ENCODE results near the gene SIRT4. TPM values are rescaled to one million over a fixed set of nuclear protein-coding genes. Genes with fewer than 3 reads are reported as not detected.

SIRT4 gene
- total RNA-seq, 2 donors from 2014 or later: 2.4 to 2.6 TPM

DNA sequence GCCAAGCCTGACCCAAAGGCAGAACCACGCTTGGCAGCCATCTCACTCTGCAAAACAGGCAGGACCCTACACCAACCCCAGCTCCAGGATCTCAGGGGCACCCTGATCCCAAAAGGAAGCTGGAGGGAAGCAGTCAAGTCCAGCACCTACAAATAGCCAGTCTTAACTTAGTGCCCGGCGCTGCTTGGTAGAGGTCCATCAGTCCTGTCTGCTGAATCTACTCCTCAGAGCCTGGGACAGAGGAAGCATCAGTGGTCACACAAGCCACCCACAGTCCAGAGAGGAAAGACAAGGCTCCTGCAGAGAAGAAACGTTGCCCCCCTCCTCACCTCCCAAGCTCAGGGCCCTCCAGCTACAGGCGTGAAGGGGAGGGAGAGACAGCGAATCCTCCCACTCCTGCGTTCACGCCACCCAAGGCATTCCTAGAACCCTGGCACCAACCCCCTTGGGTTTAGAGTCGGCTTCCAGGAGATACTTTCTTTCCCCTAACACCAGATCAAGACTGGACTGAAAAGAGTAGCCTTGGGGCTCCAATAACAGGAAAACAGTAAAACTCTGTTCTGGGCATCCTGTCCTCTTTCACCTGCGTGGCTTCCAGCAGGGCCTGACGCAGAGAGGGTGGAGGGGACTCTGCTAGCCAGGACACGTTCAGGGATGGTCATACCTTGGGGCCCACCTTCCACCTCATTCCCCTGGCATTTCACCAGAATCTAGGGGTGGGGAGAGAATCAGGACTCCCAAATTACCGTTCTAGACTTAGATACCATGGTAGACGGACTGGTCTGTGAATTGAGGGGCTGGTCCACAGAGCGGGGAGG, 37.8 kb upstream of the SIRT4 start:
- Mint-ChIP-seq H3K9me3 (no peaks in the 10 kb centered on the region), H3K4me3 (peak overlapping the region; percentile 98), H3K27ac (peak overlapping the region; percentile 81 to 96), H3K36me3 (peaks cover 5% of the 10 kb centered on the region), H3K4me1 (ENCODE audit: low read depth in 2 of 2) (peaks cover 53 to 56% of the 10 kb centered on the region in 2 donors), H3K27me3 (no peaks in the 10 kb centered on the region)
- DNase-seq (ENCODE audit: low spot score) (peak; percentile 39), ATAC-seq (no peak)

GRCh38 chr12:120264904-120265472, 37.1 kb upstream of the SIRT4 start:
- Mint-ChIP-seq H3K9me3 (no peaks in the 10 kb centered on the region), H3K27me3 (no peaks in the 10 kb centered on the region), H3K36me3 (peaks cover 5% of the 10 kb centered on the region), H3K27ac (peak overlapping the region; percentile 81 to 96), H3K4me3 (peak overlapping the region; percentile 98), H3K4me1 (ENCODE audit: low read depth in 2 of 2) (peaks cover 47 to 49% of the 10 kb centered on the region in 2 donors)
- DNase-seq (ENCODE audit: low spot score) (peak; percentile 55), ATAC-seq (peak in 1 of 2 donors; percentile 26)

DNA sequence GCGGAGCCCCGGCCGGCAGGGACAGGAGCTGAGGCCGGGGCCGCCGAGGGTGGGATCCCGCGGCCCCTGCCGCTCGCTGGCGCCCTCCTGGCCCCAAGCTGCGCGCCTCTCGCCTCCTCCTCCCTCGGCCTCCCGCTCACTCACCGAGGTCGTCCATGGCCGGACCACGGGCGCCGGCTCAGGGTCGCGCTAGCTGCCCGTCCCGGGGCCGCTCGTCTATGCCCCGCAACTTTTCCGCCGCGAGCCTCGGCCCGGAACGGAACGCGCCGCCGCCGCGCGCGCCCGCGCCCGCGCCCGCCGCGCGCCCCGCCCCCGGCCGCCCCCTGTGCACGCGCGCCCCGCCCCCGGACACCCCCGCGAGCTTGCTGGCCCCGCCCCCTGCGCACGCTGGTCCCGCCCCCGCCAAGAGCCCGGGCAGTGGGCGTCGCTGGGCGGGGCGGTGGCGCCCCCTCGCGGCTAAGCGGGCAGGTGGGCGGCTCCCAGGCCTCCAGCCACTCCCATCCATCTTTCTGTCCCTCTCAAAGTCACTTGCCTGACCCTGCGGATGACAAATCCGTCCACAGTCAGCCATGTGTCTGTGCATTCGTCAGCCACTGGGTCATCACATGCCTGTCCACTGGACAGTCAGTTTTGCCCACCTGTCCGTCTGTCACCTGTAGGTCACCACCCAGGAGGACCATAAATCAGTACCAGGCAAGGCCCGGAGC, 36.5 kb upstream of the SIRT4 start, which contains the start of gene PXN:
Gene PXN, minus strand, starts transcription at position 258 of the 707 bp plus-strand sequence. Its CDS starts 101 bp downstream, at position 157.
- Mint-ChIP-seq H3K27ac (peak within 1 kb of the TSS; percentile 81 to 96), H3K4me1 (ENCODE audit: low read depth in 2 of 2) (peaks cover 42 to 43% of the 10 kb centered on the region in 2 donors), H3K36me3 (peaks cover 5% of the 10 kb centered on the region), H3K4me3 (peak within 1 kb of the TSS; percentile 98), H3K9me3 (no peaks in the 10 kb centered on the region), H3K27me3 (no peaks in the 10 kb centered on the region)
- ATAC-seq: peak; percentile 95 to 96
- DNase-seq (ENCODE audit: low spot score): peak; percentile 93

DNA sequence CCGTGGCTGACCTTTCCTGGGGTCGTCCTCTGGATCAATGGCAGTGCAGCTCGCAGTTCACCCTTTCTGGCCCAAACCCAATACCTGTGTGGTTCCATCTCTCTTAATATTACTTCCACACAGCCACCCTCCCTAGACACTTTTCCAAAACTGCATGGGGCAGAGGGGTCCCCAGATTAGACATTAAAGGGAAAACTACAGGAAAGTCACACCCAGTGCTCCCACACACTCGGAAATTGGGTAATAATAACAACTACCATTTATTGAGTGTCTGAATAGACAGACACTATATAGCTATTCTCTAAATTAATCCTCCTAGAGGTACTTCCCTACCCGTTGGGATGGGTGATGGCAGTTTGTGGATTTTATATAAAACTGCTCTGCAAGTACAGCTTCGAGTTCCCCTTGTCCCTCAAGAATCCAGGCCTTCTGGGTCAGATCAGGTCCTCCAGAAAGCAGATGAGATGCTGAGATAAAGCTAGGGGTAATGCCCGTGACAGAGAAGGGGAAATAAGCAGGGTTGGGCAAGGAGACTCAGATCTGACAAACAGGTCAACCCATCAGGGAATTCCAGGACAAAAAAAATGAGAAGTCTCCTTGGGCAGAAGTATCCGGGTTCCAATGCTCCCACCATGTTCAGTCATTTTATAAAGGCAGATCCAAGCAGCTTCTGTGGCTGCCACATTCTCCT, 35.8 kb upstream of the SIRT4 start:
- peak; percentile 2 for DNase-seq (ENCODE audit: low spot score)
- H3K27me3 Mint-ChIP-seq: no peaks in the 10 kb centered on the region
- H3K36me3 Mint-ChIP-seq: peaks cover 5% of the 10 kb centered on the region
- peak overlapping the region; percentile 98 for H3K4me3 Mint-ChIP-seq
- peaks cover 36 to 39% of the 10 kb centered on the region in 2 donors for H3K4me1 Mint-ChIP-seq (ENCODE audit: low read depth in 2 of 2)
- ATAC-seq: no peak
- H3K27ac Mint-ChIP-seq: peak overlapping the region; percentile 63 to 81
- H3K9me3 Mint-ChIP-seq: no peaks in the 10 kb centered on the region

GRCh38 chr12:120267736-120268135, 34.4 kb upstream of the SIRT4 start:
- Mint-ChIP-seq H3K9me3 (no peaks in the 10 kb centered on the region), H3K36me3 (peaks cover under 1% of the 10 kb centered on the region), H3K27me3 (peaks cover 0 to 2% of the 10 kb centered on the region in 2 donors), H3K27ac (no peak overlapping the region), H3K4me3 (no peak overlapping the region), H3K4me1 (ENCODE audit: low read depth in 2 of 2) (peaks cover 22 to 25% of the 10 kb centered on the region in 2 donors)
- DNase-seq (ENCODE audit: low spot score) (peak; percentile 6), ATAC-seq (no peak)

DNA sequence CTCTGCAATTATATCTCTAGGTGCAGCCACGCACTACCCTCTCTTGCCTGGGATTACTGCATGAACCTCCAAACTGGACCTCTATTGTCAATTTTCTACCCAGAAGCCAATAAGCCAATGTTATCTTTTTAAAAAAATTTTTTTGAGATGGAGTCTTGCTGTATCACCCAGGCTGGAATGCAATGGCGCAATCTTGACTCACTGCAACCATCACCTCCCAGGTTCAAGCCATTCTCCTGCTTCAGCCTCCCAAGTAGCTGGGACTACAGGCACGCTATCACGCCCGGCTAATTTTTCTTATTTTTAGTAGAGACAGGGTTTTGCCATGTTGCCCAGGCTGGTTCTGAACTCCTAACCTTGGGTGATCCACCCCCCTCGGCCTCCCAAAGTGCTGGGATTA, 25.4 kb upstream of the SIRT4 start:
- Mint-ChIP-seq H3K4me1 (ENCODE audit: low read depth in 2 of 2) (no peaks in the 10 kb centered on the region), H3K36me3 (no peaks in the 10 kb centered on the region), H3K4me3 (no peak overlapping the region), H3K27ac (no peak overlapping the region), H3K27me3 (peaks cover 0 to 2% of the 10 kb centered on the region in 2 donors), H3K9me3 (no peaks in the 10 kb centered on the region)
- DNase-seq (ENCODE audit: low spot score): peak; percentile 41
- no peak for ATAC-seq

DNA sequence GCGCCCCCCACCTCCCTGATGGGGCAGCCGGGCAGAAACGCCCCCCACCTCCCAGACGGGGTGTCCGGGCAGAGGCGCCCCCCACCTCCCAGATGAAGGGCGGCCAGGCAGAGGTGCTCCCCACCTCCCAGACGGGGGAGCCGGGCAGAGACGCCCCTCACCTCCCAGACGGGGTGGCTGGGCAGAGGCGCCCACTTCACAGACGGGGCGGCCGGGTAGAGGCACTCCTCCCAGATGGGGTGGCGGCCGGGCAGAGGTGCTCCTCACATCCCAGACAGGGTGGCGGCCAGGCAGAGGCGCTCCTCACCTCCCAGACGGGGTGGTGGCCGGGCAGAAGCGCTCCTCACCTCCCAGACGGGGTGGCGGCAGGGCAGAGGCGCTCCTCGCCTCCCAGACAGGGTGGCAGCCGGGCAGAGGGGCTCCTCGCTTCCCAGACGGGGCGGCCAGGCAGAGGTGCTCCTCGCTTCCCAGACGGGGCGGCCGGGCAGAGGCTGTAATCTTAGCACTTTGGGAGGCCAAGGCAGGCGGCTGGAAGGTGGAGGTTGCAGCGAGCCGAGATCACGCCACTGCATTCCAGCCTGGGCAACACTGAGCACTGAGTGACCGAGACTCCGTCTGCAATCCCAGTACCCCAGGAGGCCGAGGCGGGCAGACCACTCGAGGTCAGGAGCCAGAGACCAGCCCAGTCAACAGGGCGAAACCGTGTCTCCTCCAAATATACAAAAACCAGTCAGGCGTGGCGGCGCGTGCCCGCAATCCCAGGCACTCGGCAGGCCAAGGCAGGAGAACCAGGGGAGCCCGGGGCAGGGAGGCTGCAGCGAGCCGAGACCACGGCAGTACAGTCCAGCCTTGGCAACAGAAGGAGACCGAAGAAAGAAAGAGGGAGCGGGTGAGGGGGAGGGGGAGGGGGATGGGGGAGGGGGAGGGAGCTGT, 23.7 kb upstream of the SIRT4 start:
- Mint-ChIP-seq H3K36me3 (no peaks in the 10 kb centered on the region), H3K4me1 (ENCODE audit: low read depth in 2 of 2) (no peaks in the 10 kb centered on the region), H3K27ac (no peak overlapping the region), H3K27me3 (no peaks in the 10 kb centered on the region), H3K4me3 (no peak overlapping the region), H3K9me3 (no peaks in the 10 kb centered on the region)
- no peak for ATAC-seq
- peak; percentile 56 for DNase-seq (ENCODE audit: low spot score)

GRCh38 chr12:120283318-120283717, 18.8 kb upstream of the SIRT4 start:
- H3K27ac Mint-ChIP-seq: no peak overlapping the region
- H3K9me3 Mint-ChIP-seq: no peaks in the 10 kb centered on the region
- H3K36me3 Mint-ChIP-seq: no peaks in the 10 kb centered on the region

GRCh38 chr12:120284381-120284780, 17.7 kb upstream of the SIRT4 start:
- no peaks in the 10 kb centered on the region for H3K27me3 Mint-ChIP-seq
- ATAC-seq (no peak), DNase-seq (ENCODE audit: low spot score) (no peak)
- H3K4me3 Mint-ChIP-seq: no peak overlapping the region
- H3K9me3 Mint-ChIP-seq: no peaks in the 10 kb centered on the region
- no peaks in the 10 kb centered on the region for H3K36me3 Mint-ChIP-seq
- peaks cover 0 to 3% of the 10 kb centered on the region in 2 donors for H3K4me1 Mint-ChIP-seq (ENCODE audit: low read depth in 2 of 2)
- H3K27ac Mint-ChIP-seq: no peak overlapping the region

More at GRCh38 chr12:120283318-120283717, 18.8 kb upstream of the SIRT4 start:
- ATAC-seq: no peak
- Mint-ChIP-seq H3K4me1 (ENCODE audit: low read depth in 2 of 2) (peaks cover 0 to 3% of the 10 kb centered on the region in 2 donors), H3K4me3 (no peak overlapping the region), H3K27me3 (no peaks in the 10 kb centered on the region)
- DNase-seq (ENCODE audit: low spot score): no peak

DNA sequence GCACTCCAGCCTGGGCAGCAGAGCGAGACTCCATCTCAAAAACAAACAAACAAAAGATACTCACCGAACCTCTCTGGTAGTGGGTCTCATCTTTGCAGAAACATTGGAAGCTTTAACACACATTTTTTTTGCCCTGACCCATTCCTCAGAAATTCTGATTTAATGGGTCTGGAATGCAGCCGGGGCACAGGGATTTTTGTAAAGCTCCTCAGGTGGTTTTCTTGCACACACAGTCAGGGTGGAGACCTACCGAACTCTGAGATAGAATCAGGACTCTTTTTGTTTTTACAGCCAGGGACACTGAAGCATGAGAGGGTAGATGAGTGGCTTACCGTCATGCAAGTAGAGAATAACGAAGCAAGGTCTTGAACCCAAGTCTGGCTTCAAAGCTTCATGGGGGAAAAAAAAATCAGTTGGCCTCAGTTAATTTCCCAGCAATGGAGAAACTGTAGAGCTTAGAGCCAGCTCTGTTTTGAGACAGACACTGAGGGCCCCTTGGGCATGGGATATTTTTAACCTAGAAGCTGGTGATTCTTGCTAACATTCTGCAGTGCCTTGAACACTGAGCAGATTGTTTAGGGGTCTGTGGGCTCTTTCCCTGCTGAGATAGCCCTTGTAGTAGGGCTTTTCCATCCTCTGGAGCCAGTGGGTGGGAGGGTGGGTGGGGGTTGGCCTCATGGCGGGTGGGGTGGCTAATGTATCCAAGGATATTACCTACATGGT, 15.2 kb upstream of the SIRT4 start:
- ATAC-seq (no peak), DNase-seq (ENCODE audit: low spot score) (no peak)
- H3K27me3 Mint-ChIP-seq: no peaks in the 10 kb centered on the region
- no peaks in the 10 kb centered on the region for H3K36me3 Mint-ChIP-seq
- no peaks in the 10 kb centered on the region for H3K9me3 Mint-ChIP-seq
- H3K27ac Mint-ChIP-seq: no peak overlapping the region
- no peak overlapping the region for H3K4me3 Mint-ChIP-seq
- peaks cover 7 to 8% of the 10 kb centered on the region in 2 donors for H3K4me1 Mint-ChIP-seq (ENCODE audit: low read depth in 2 of 2)

- H3K27me3 Mint-ChIP-seq: no peaks in the 10 kb centered on the region
- H3K4me3 Mint-ChIP-seq: no peak overlapping the region
- H3K27ac Mint-ChIP-seq: no peak overlapping the region
- no peaks in the 10 kb centered on the region for H3K36me3 Mint-ChIP-seq
- no peak for ATAC-seq
- peaks cover 7 to 8% of the 10 kb centered on the region in 2 donors for H3K4me1 Mint-ChIP-seq (ENCODE audit: low read depth in 2 of 2)
- no peaks in the 10 kb centered on the region for H3K9me3 Mint-ChIP-seq
- no peak for DNase-seq (ENCODE audit: low spot score)
These were observed 14.6 kb upstream of the SIRT4 start for GRCh38 chr12:120287491-120287890.

DNA sequence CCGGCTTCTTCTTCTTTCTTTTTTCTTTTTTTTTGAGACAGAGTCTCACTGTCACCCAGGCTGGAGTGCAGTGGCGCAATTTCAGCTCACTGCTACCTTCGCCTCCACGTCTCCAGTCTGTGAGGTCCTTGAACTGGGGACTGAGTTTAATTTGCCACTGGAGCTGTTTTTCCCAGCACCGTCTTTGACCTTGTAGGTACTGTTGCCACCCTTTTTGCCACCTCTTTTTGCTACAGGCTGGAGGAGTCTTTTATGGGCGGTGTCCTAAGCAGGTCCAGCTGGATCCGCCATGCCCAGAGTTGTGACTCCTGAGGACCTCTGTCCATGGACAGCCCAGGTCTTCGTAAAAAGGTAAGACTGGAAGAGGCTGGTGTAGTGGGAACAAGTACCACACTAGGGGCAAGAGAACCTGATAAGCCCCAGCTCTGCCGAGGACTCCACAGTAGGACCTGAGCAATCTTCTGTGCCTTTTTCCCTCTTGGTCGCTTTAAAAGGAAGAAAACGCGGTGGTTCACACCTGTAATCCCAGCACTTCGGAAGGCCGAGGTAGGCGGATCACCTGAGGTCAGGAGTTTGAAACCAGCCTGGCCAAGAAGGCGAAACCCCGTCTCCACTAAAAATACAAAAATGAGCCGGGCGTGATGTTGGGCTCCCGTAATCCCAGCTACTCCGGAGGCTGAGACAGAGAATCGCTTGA, 11.4 kb upstream of the SIRT4 start:
- H3K9me3 Mint-ChIP-seq: no peaks in the 10 kb centered on the region
- peak; percentile 82 for DNase-seq (ENCODE audit: low spot score)
- no peaks in the 10 kb centered on the region for H3K27me3 Mint-ChIP-seq
- ATAC-seq: peak; percentile 3 to 63
- no peak overlapping the region for H3K4me3 Mint-ChIP-seq
- H3K4me1 Mint-ChIP-seq (ENCODE audit: low read depth in 2 of 2): peaks cover 7 to 8% of the 10 kb centered on the region in 2 donors
- H3K36me3 Mint-ChIP-seq: no peaks in the 10 kb centered on the region
- H3K27ac Mint-ChIP-seq: no peak overlapping the region

All from natural killer cell treated with Interleukin-12 subunit alpha and Interleukin-12 subunit beta and Interleukin-15 and Interleukin-18, amount 100 ng/mL, for 72 hours (primary cell).